GM19463 (cell line): Measurements from ENCODE around the gene WFDC12.

ENCODE experiments used
- ATAC-seq: cut with Tn5 transposase; IDR thresholded peaks from one replicate; pipeline ENCODE4 v1.9.1; 2021; ENCODE audit warnings: mild to moderate bottlenecking, moderate library complexity; ENCODE audit not compliant: unreplicated experiment

Gene WFDC12

GRCh38 chr20:45115829-45116228 is 8.4 kb downstream of the WFDC12 start:
- ATAC-seq = no peak

- ATAC-seq = no peak
Measured at GRCh38 chr20:45115386-45115774, 8.9 kb downstream of the WFDC12 start.

GRCh38 chr20:45114465-45115385 is 9.5 kb downstream of the WFDC12 start, which contains the start of gene WFDC5:
Gene WFDC5, minus strand, starts transcription at chr20:45115174. Its CDS starts 91 bp downstream, at chr20:45115083.
- no peak for ATAC-seq

GRCh38 chr20:45113865-45114264 is 10.4 kb downstream of the WFDC12 start:
- no peak for ATAC-seq

- ATAC-seq = no peak
Measured at GRCh38 chr20:45112754-45113153, 11.5 kb downstream of the WFDC12 start.

GRCh38 chr20:45111799-45112471 is 12.3 kb downstream of the WFDC12 start:
- ATAC-seq = no peak

- ATAC-seq = no peak
Measured at GRCh38 chr20:45111285-45111684, 13.0 kb downstream of the WFDC12 start.

- no peak for ATAC-seq
Measured at GRCh38 chr20:45110301-45110700, 14.0 kb downstream of the WFDC12 start.

GRCh38 chr20:45109634-45110033 is 14.6 kb downstream of the WFDC12 start:
- ATAC-seq = no peak

- no peak for ATAC-seq
Measured at GRCh38 chr20:45105317-45105716, 18.9 kb downstream of the WFDC12 start.

- ATAC-seq = no peak
Measured at GRCh38 chr20:45104786-45105185, 19.5 kb downstream of the WFDC12 start.

- ATAC-seq = no peak
Measured at GRCh38 chr20:45103072-45103471, 21.2 kb downstream of the WFDC12 start.

GRCh38 chr20:45101333-45101850 is 22.9 kb downstream of the WFDC12 start:
- ATAC-seq = no peak

GRCh38 chr20:45100563-45101245 is 23.6 kb downstream of the WFDC12 start, which contains the start of gene KCNS1:
Gene KCNS1, minus strand, starts transcription at chr20:45101127. Its CDS starts 1,891 bp downstream, at chr20:45099236.
- no peak for ATAC-seq

GRCh38 chr20:45098103-45098773 is 26.0 kb downstream of the WFDC12 start:
- no peak for ATAC-seq

GRCh38 chr20:45097485-45098102 is 26.7 kb downstream of the WFDC12 start:
- ATAC-seq = no peak

- no peak for ATAC-seq
Measured at GRCh38 chr20:45096781-45097180, 27.5 kb downstream of the WFDC12 start.

- ATAC-seq = no peak
Measured at GRCh38 chr20:45095805-45096238, 28.4 kb downstream of the WFDC12 start.

- ATAC-seq = no peak
Measured at GRCh38 chr20:45094864-45095574, 29.2 kb downstream of the WFDC12 start.
